B cell (primary cell): ENCODE data around the gene ACTL6B.
"Not testable (repeated sequence)": the region's sequence is repeated elsewhere in the genome, so short reads cannot be mapped to it uniquely, and the experiment has no call there.

ENCODE experiments used
- EZH2 ChIP-seq: IDR thresholded peaks from 2 replicates; pipeline ENCODE4 v1.6.1; 2012; ENCODE audit warnings: borderline replicate concordance, low read depth, mild to moderate bottlenecking, moderate library complexity, low read length; ENCODE audit not compliant: insufficient read depth, poor library complexity, severe bottlenecking
- TF ChIP-seq, protein P1 (sequence below): fragments of 200-600 bp; IDR thresholded peaks from one replicate; pipeline ENCODE4 v1.8.0; 2022; ENCODE audit warnings: antibody characterized with exemption, mild to moderate bottlenecking

GRCh38 chr7:100701089-100701488 lies 44.8 kb upstream of the ACTL6B start:
- TF ChIP-seq, protein P1, sequence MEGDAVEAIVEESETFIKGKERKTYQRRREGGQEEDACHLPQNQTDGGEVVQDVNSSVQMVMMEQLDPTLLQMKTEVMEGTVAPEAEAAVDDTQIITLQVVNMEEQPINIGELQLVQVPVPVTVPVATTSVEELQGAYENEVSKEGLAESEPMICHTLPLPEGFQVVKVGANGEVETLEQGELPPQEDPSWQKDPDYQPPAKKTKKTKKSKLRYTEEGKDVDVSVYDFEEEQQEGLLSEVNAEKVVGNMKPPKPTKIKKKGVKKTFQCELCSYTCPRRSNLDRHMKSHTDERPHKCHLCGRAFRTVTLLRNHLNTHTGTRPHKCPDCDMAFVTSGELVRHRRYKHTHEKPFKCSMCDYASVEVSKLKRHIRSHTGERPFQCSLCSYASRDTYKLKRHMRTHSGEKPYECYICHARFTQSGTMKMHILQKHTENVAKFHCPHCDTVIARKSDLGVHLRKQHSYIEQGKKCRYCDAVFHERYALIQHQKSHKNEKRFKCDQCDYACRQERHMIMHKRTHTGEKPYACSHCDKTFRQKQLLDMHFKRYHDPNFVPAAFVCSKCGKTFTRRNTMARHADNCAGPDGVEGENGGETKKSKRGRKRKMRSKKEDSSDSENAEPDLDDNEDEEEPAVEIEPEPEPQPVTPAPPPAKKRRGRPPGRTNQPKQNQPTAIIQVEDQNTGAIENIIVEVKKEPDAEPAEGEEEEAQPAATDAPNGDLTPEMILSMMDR, result not testable (repeated sequence)
- not testable (repeated sequence) for TF ChIP-seq EZH2
